ENCODE measurements around the gene LTBP3. TPM values are rescaled to one million over a fixed set of nuclear protein-coding genes. Genes with fewer than 3 reads are reported as not detected.

Gene LTBP3
- polyA plus RNA-seq, 1 donor from 2014 or later = 4.6 TPM

- Histone ChIP-seq H3K27me3 (ENCODE audit: insufficient read depth, low read depth, low read length) (peaks cover 45% of the 10 kb centered on the region), H3K79me2 (replicated peaks; ENCODE audit: insufficient read depth, low read length) (no peaks in the 10 kb centered on the region), H3K9me3 (ENCODE audit: low read length) (no peaks in the 10 kb centered on the region), H3K27ac (ENCODE audit: low read length) (no peak overlapping the region), H2AFZ (ENCODE audit: low read depth, low read length) (no peak overlapping the region), H3K4me3 (ENCODE audit: low read length) (no peak overlapping the region), H4K20me1 (ENCODE audit: insufficient read depth) (peaks cover 6% of the 10 kb centered on the region), H3K9ac (ENCODE audit: low read length) (no peak overlapping the region), H3F3A (ENCODE audit: insufficient read depth, low read length, poor library complexity, severe bottlenecking) (no peaks in the 10 kb centered on the region), H3K4me2 (ENCODE audit: low read length) (no peak overlapping the region), H3K36me3 (ENCODE audit: insufficient read depth, low read length) (no peaks in the 10 kb centered on the region), H3K9me2 (ENCODE audit: insufficient read depth, low read length) (no peaks in the 10 kb centered on the region)
- TF ChIP-seq TAF1 (IDR thresholded peaks at IDR 0.05; ENCODE audit: low read depth) = no peak
- TF ChIP-seq EP300 (conservative IDR thresholded peaks at IDR 0.05; ENCODE audit: poor library complexity, severe bottlenecking) = no peak
- TF ChIP-seq EZH2 (IDR thresholded peaks at IDR 0.05; ENCODE audit: borderline replicate concordance, insufficient read depth, low read length, poor library complexity, severe bottlenecking) = no peak
- TF ChIP-seq, protein P1, sequence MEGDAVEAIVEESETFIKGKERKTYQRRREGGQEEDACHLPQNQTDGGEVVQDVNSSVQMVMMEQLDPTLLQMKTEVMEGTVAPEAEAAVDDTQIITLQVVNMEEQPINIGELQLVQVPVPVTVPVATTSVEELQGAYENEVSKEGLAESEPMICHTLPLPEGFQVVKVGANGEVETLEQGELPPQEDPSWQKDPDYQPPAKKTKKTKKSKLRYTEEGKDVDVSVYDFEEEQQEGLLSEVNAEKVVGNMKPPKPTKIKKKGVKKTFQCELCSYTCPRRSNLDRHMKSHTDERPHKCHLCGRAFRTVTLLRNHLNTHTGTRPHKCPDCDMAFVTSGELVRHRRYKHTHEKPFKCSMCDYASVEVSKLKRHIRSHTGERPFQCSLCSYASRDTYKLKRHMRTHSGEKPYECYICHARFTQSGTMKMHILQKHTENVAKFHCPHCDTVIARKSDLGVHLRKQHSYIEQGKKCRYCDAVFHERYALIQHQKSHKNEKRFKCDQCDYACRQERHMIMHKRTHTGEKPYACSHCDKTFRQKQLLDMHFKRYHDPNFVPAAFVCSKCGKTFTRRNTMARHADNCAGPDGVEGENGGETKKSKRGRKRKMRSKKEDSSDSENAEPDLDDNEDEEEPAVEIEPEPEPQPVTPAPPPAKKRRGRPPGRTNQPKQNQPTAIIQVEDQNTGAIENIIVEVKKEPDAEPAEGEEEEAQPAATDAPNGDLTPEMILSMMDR (IDR thresholded peaks at IDR 0.05; ENCODE audit: poor library complexity, severe bottlenecking) = no peak
- TF ChIP-seq POLR2AphosphoS5 (IDR thresholded peaks at IDR 0.05) = no peak
- no peak for TF ChIP-seq SMC3 (conservative IDR thresholded peaks at IDR 0.05; ENCODE audit: poor library complexity)
- no peak for TF ChIP-seq MXI1 (conservative IDR thresholded peaks at IDR 0.05; ENCODE audit: poor library complexity, severe bottlenecking)
- TF ChIP-seq REST (IDR thresholded peaks at IDR 0.05; ENCODE audit: borderline replicate concordance) = no peak
- TF ChIP-seq RAD21 (conservative IDR thresholded peaks at IDR 0.05) = no peak
These were observed 20.9 kb downstream of the LTBP3 start for GRCh38 chr11:65537296-65537597.

DNA sequence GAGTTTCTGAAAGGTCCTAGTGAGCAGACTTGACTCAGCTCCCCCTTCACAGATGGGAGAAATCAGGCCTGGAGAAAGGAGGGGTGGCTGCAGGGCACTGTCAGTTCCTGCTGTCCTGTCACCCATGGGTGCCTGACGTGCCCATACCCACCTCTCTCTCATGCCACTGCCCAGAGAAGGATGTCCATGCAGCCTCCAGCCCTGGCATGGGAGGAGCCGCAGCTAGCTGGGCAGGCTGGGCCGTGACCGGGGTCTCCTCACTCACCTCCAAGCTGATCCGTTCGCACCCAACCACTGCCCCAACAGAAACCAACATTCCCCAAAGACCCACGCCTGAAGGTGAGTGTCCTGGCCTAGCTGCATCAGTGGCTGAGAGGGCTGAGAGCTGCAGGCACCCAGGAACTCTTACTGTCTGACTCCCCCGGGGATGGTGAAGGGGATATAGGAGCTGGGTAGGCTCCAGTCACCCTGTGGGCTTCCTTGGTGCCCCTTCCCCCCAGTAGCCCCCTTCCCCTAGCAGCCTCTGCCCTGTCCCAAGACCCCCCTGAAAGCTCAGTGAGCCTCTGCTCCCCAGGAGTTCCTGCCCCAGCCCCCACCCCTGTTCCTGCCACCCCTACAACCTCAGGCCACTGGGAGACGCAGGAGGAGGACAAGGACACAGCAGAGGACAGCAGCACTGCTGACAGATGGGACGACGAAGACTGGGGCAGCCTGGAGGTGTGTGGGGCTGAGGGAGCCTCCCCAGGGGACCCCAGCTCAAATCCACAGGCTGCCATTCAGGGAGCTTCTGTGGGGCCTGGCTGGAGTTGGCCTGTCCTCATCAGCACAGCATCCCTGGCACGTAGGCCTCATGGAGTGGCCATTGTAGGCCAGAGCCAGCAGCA, 21.5 kb downstream of the LTBP3 start:
- Histone ChIP-seq H3K9me2 (ENCODE audit: insufficient read depth, low read length) (no peaks in the 10 kb centered on the region), H3K27me3 (ENCODE audit: insufficient read depth, low read depth, low read length) (peaks cover 40% of the 10 kb centered on the region), H3K27ac (ENCODE audit: low read length) (no peak overlapping the region), H3K9me3 (ENCODE audit: low read length) (no peaks in the 10 kb centered on the region), H2AFZ (ENCODE audit: low read depth, low read length) (no peak overlapping the region), H3K4me2 (ENCODE audit: low read length) (no peak overlapping the region), H3K36me3 (ENCODE audit: insufficient read depth, low read length) (no peaks in the 10 kb centered on the region), H3K4me3 (ENCODE audit: low read length) (no peak overlapping the region), H3K9ac (ENCODE audit: low read length) (no peak overlapping the region), H3K79me2 (replicated peaks; ENCODE audit: insufficient read depth, low read length) (no peaks in the 10 kb centered on the region), H4K20me1 (ENCODE audit: insufficient read depth) (peaks cover 6% of the 10 kb centered on the region), H3F3A (ENCODE audit: insufficient read depth, low read length, poor library complexity, severe bottlenecking) (no peaks in the 10 kb centered on the region)
- TF ChIP-seq REST (IDR thresholded peaks at IDR 0.05; ENCODE audit: borderline replicate concordance) (no peak), MXI1 (conservative IDR thresholded peaks at IDR 0.05; ENCODE audit: poor library complexity, severe bottlenecking) (no peak), RAD21 (conservative IDR thresholded peaks at IDR 0.05) (no peak), POLR2AphosphoS5 (IDR thresholded peaks at IDR 0.05) (no peak), TAF1 (IDR thresholded peaks at IDR 0.05; ENCODE audit: low read depth) (no peak), EZH2 (IDR thresholded peaks at IDR 0.05; ENCODE audit: borderline replicate concordance, insufficient read depth, low read length, poor library complexity, severe bottlenecking) (no peak), EP300 (conservative IDR thresholded peaks at IDR 0.05; ENCODE audit: poor library complexity, severe bottlenecking) (no peak), SMC3 (conservative IDR thresholded peaks at IDR 0.05; ENCODE audit: poor library complexity) (no peak)
- TF ChIP-seq, protein P1 (IDR thresholded peaks at IDR 0.05; ENCODE audit: poor library complexity, severe bottlenecking) = no peak

All from neural cell (in vitro differentiated cells).